Measurements from ENCODE around the gene MMP14. TPM values are rescaled to one million over a fixed set of nuclear protein-coding genes. Genes with fewer than 3 reads are reported as not detected.

Gene MMP14
- total RNA-seq, 1 experiment from 2014 or later = 17.8 TPM

DNA sequence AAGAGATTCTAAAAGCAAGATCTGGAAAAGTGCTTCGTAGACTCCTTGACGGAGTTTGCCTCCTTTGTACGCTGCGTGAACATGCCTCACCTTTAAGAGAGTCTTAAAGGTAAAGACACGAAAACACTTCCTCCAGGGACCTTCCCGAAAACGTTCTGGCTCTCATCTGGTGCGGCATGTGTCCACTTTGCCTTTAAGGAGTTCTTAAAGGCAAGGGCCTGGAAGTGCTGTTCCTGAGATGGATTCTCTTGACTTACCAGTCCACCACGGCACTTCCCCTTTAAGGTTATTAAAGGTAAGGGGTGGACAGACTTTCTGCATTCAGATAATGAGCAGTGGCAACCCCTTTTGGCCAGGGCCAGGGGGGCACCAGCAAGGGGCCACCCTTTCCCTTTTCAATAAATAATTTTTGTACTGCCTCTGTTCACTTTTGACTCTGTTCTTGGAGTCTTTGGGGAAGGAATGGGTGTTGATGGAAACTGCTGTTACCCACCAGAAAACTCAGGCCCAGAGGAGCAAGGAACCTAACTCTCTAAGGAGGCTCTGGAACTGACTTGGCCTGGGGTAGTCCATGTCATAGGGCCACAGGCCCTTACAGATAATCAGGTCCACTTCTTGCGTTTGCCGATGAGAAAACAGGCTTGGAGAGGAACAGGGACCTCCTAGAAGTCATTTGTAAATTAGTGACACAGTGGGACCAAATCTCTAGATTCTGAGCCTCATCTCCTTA, 51.0 kb downstream of the MMP14 start (continued):
- TF ChIP-seq, protein P1, sequence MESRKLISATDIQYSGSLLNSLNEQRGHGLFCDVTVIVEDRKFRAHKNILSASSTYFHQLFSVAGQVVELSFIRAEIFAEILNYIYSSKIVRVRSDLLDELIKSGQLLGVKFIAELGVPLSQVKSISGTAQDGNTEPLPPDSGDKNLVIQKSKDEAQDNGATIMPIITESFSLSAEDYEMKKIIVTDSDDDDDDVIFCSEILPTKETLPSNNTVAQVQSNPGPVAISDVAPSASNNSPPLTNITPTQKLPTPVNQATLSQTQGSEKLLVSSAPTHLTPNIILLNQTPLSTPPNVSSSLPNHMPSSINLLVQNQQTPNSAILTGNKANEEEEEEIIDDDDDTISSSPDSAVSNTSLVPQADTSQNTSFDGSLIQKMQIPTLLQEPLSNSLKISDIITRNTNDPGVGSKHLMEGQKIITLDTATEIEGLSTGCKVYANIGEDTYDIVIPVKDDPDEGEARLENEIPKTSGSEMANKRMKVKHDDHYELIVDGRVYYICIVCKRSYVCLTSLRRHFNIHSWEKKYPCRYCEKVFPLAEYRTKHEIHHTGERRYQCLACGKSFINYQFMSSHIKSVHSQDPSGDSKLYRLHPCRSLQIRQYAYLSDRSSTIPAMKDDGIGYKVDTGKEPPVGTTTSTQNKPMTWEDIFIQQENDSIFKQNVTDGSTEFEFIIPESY (IDR thresholded peaks at IDR 0.05; ENCODE audit: extremely low read depth, insufficient replicate concordance, low read length) = no peak

DNA sequence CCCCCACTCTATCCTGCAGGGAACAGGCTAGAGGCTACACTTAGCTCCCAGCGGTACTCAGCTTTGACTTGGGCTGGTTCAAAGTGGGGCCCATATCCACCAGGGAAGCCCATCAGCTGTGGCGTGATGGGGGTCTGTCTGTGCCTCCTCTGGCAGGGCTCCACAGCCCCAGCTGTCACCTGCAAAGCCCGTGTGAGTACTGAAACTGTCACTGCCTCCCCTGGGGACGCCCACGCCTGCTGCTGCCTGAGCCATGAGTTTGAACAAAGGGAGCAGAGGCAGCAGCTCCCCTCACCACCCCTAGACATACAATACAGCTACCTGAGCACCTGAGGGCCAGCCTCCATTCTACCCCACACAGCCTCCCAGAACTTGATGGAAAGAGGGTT, 51.6 kb downstream of the MMP14 start:
- no peaks in the 10 kb centered on the region for H3K27me3 ChIP-seq (ENCODE audit: insufficient read depth, low read length)
- H3K9ac ChIP-seq (ENCODE audit: low read length) = peak overlapping the region; percentile 72
- no peaks in the 10 kb centered on the region for H4K20me1 ChIP-seq (ENCODE audit: insufficient read depth)
- ATAC-seq = no peak
- no peak overlapping the region for H2AFZ ChIP-seq (ENCODE audit: low read depth, low read length, poor library complexity, severe bottlenecking)
- H3K79me2 ChIP-seq (ENCODE audit: insufficient read depth, low read length) = no peaks in the 10 kb centered on the region; the same call in 1 of the 2 replicates
- no TSS peak for BruUV-seq (replicated peaks)
- H3K36me3 ChIP-seq (ENCODE audit: control insufficient read depth in 1 of 2, insufficient read depth in 2 of 2, low read length in 2 of 2) = no peaks in the 10 kb centered on the region
- ChIA-PET RAD21 (ENCODE audit: low non-redundant PET in 1 of 2, low total read pairs in 2 of 2, uncharacterized antibody in 2 of 2, unreplicated experiment in 2 of 2) (no interaction called here), POLR2A (interaction anchor here (1.2 to 1.6 kb wide), 2 partner anchors 8 to 30 kb away, joined by 3 to 4 read pairs; partner anchors contain the start of gene RBM23), CTCF (interaction anchor here (2.6 kb wide), 1 partner anchor 12 kb away, joined by 11 read pairs; no protein-coding TSS in a partner anchor)
- H3K4me1 ChIP-seq (ENCODE audit: control insufficient read depth in 1 of 2, insufficient read depth in 2 of 2, low read length in 2 of 2) = peaks cover 28 to 37% of the 10 kb centered on the region in 2 experiments
- peak overlapping the region; percentile 93 for H3K27ac ChIP-seq (ENCODE audit: low read depth, low read length)
- TF ChIP-seq, protein P2, sequence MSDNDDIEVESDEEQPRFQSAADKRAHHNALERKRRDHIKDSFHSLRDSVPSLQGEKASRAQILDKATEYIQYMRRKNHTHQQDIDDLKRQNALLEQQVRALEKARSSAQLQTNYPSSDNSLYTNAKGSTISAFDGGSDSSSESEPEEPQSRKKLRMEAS (IDR thresholded peaks at IDR 0.05) = no peak
- TF ChIP-seq CBX3 (IDR thresholded peaks at IDR 0.05; ENCODE audit: low read depth) = no peak
- TF ChIP-seq POLR2AphosphoS5 (IDR thresholded peaks at IDR 0.05; ENCODE audit: low read depth, low read length) = no peak
- intact Hi-C loops (cut with micrococcal nuclease) = no loop called here
- no peaks in the 10 kb centered on the region for H3K9me2 ChIP-seq (ENCODE audit: insufficient read depth)
- DNase-seq (ENCODE audit: low read depth, low spot score) = no peak
- H3K9me3 ChIP-seq (ENCODE audit: control insufficient read depth in 1 of 2, insufficient read depth in 1 of 2, low read depth in 1 of 2, low read length in 2 of 2) = no peaks in the 10 kb centered on the region
- H3K4me2 ChIP-seq (ENCODE audit: low read length) = peak overlapping the region; percentile 79
- peak overlapping the region; percentile 60 to 68 for H3K4me3 ChIP-seq (replicated peaks in 1 of 2; ENCODE audit: low read depth in 1 of 2, low read length in 2 of 2)
